Fibroblast of pulmonary artery (primary cell): ENCODE data around the gene LTBP1.

ENCODE experiments used
- DNase-seq: peaks from one replicate; pipeline ENCODE4 v3.0.0-alpha.2; 2010; ENCODE audit warnings: low read depth
- H3K4me3 ChIP-seq: replicated peaks from 2 replicates; pipeline ENCODE4 v1.5.1; 2011; ENCODE audit warnings: low read depth, mild to moderate bottlenecking, control low read depth, low read length, moderate library complexity
- TF ChIP-seq, protein P1 (sequence below): IDR thresholded peaks from 2 replicates; pipeline ENCODE4 v1.5.1; 2011; ENCODE audit warnings: mild to moderate bottlenecking, control low read depth, low read length, inconsistent platforms; ENCODE audit errors: missing control alignments

The LTBP1 gene

DNA sequence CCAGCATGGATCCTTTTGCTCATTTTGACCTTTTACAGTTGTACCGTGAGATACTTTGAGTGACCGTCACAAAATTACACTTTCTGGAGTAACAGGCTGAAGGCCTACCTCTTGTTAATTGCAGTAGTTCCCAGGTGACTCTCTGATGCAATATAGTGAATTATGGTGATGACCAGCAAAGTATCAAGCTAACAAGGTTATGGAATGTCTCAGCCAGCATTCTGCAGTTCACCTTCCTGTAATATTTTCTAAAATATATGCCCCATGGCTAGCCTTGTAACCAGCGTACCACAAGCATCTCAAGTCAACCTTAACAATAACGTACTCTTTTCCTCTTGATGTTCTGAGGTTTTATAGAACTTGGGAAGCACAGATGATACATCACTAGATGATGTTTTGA, 234.7 kb downstream of the LTBP1 start:
- TF ChIP-seq, protein P1, sequence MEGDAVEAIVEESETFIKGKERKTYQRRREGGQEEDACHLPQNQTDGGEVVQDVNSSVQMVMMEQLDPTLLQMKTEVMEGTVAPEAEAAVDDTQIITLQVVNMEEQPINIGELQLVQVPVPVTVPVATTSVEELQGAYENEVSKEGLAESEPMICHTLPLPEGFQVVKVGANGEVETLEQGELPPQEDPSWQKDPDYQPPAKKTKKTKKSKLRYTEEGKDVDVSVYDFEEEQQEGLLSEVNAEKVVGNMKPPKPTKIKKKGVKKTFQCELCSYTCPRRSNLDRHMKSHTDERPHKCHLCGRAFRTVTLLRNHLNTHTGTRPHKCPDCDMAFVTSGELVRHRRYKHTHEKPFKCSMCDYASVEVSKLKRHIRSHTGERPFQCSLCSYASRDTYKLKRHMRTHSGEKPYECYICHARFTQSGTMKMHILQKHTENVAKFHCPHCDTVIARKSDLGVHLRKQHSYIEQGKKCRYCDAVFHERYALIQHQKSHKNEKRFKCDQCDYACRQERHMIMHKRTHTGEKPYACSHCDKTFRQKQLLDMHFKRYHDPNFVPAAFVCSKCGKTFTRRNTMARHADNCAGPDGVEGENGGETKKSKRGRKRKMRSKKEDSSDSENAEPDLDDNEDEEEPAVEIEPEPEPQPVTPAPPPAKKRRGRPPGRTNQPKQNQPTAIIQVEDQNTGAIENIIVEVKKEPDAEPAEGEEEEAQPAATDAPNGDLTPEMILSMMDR: no peak
- no peak overlapping the region for H3K4me3 ChIP-seq

DNA sequence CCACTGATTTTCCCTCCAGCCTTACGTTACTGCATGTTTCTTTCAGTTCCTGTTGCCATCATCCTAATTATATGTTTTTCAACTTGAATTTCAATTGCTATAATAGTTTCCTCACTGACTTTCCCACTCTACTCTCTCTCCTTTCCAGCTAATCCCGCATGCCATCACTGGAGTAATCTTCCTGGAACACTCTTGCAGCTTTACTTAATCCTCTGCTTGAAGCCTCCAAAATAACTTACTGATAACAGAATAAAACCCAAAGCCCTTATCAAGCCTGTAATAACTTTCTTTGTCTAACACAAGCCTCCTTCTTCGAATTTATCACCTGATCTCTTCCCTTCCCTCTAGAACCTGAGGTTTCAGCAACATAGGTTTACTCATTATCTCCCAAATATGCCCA, 237.3 kb downstream of the LTBP1 start:
- TF ChIP-seq, protein P1: no peak
- no peak for DNase-seq

More for the DNA sequence above, 234.7 kb downstream of the LTBP1 start:
- no peak for DNase-seq

DNA sequence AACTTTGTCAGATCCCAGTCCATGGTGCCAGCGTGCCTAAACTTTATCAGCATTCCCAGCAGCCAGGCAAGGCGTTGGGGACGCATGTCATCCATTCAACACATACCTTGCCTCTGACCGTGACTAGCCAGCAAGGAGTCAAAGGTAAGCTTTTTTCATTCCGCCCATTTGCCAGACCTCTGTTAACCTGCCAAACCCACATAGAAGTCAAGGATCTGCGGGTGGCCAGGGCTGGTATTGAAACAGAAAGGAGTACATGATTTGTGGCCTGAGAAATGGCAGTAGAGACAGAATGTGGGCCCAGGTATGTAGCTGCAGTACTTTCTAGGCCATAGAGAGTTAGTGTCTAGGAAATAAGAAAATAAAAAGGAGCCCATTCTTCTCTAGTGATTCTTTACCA, 240.2 kb downstream of the LTBP1 start:
- H3K4me3 ChIP-seq: no peak overlapping the region
- no peak for DNase-seq
- TF ChIP-seq, protein P1: no peak

More for the DNA sequence above, 237.3 kb downstream of the LTBP1 start:
- no peak overlapping the region for H3K4me3 ChIP-seq

DNA sequence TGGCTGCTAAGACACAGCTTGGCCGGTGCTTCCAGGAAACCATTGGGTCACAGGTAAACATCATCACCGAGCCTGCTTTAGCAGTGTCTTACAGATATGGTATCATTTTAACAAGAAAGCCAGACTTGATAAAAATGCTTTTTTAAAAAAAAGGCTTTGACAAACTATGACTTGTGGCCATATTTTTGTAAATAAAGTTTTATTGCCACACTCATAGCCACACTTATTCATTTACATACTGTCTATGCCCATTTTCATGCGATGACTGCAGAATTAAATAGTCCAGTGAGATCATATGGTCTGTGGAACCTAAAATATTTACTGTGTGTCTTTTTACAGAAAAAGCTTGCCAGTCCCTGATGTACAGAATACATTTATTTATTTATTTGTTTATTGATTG, 242.0 kb downstream of the LTBP1 start:
- TF ChIP-seq, protein P1: no peak
- no peak for DNase-seq
- H3K4me3 ChIP-seq: no peak overlapping the region

DNA sequence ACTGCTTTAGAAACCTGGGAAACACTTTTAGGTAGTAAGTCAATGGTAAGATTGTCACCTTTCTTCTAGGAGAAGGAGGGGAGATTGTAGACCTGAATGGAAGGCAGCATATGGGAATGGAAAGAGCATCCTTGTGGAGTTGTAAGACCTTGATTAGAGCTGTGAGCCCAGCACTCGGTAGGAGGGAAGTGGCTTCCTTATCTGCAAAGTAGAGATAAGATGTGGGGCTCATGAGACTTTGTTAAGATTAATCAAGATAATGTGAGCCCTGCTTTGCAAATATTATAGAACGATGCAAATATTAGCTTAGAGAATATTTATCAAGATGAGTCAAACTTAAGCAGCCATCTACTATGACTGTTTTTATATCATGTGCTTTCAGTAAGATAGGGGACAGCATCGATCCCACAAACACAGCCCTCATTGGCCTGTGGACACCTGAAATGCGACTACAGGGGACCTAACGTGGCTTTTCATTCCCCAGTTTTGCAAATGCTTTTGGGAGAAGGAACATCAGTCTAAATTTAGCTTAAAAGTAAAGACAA, 243.7 kb downstream of the LTBP1 start:
- no peak overlapping the region for H3K4me3 ChIP-seq
- TF ChIP-seq, protein P1: no peak
- DNase-seq: no peak

DNA sequence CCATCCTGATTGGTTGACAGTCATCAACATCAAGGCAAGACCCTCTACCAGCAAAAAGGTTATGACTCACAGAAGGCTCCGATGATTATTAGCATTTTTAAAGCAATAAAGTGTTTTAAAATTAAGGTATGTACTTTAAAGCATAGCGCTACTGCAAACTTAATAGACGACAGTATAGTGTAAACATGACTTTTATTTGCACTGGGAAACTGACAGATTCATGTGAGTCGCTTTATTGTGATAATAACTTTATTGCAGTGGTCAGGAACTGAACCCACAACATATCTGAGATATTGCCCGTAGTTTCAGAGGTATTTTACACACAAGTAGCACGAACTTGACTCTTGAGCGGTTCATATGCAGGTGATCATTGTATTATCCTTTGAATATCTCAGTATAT, 249.1 kb downstream of the LTBP1 start:
- TF ChIP-seq, protein P1: no peak
- no peak for DNase-seq
- no peak overlapping the region for H3K4me3 ChIP-seq

DNA sequence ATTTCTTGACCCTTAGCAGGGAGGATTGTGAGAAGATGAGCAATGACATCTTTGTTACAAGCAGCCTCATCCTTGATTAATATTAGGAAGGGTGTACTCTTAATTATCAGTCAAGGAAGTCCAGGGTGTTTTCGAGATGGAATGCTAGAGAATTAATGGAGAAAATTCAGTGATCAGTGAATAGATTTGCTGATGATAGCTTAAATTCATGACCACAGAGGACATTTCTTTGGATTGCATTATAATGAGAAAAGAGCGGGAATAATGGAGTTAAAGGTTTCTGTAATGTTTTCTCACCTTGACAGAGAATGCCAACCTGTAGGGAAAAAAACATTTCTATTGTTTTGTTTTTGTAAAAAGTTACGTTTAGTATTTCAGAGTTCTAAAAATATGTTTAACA, 249.9 kb downstream of the LTBP1 start:
- no peak for DNase-seq
- no peak overlapping the region for H3K4me3 ChIP-seq
- TF ChIP-seq, protein P1: no peak
